Measurements from ENCODE around the gene PSTPIP2. TPM values are rescaled to one million over a fixed set of nuclear protein-coding genes. Genes with fewer than 3 reads are reported as not detected.

PSTPIP2 gene
- total RNA-seq, 1 experiment from 2014 or later, result 0.39 TPM

GRCh38 chr18:46013484-46014189 is 58.4 kb downstream of the PSTPIP2 start:
- Histone ChIP-seq H3K27me3 (ENCODE audit: control insufficient read depth, insufficient read depth, low read length) (no peaks in the 10 kb centered on the region), H3K9me3 (ENCODE audit: control insufficient read depth, insufficient read depth, low read depth, low read length) (no peaks in the 10 kb centered on the region), H3K4me1 (ENCODE audit: control insufficient read depth, insufficient read depth, low read length) (no peaks in the 10 kb centered on the region), H3K36me3 (ENCODE audit: control insufficient read depth, insufficient read depth, low read length) (no peaks in the 10 kb centered on the region), H3K4me3 (ENCODE audit: low read depth in 2 of 2, low read length in 2 of 2) (no peak overlapping the region), H3K27ac (ENCODE audit: low read length) (no peak overlapping the region)
- ATAC-seq (no peak), DNase-seq (ENCODE audit: low read depth, low spot score) (no peak)
- TF ChIP-seq, protein P1, sequence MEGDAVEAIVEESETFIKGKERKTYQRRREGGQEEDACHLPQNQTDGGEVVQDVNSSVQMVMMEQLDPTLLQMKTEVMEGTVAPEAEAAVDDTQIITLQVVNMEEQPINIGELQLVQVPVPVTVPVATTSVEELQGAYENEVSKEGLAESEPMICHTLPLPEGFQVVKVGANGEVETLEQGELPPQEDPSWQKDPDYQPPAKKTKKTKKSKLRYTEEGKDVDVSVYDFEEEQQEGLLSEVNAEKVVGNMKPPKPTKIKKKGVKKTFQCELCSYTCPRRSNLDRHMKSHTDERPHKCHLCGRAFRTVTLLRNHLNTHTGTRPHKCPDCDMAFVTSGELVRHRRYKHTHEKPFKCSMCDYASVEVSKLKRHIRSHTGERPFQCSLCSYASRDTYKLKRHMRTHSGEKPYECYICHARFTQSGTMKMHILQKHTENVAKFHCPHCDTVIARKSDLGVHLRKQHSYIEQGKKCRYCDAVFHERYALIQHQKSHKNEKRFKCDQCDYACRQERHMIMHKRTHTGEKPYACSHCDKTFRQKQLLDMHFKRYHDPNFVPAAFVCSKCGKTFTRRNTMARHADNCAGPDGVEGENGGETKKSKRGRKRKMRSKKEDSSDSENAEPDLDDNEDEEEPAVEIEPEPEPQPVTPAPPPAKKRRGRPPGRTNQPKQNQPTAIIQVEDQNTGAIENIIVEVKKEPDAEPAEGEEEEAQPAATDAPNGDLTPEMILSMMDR (IDR thresholded peaks at IDR 0.05), result no peak
- TF ChIP-seq POLR2AphosphoS5 (IDR thresholded peaks at IDR 0.05; ENCODE audit: low read depth, low read length) (no peak), SIN3A (IDR thresholded peaks at IDR 0.05; ENCODE audit: borderline replicate concordance, insufficient read depth, low read depth, low read length) (no peak), REST (IDR thresholded peaks at IDR 0.05; ENCODE audit: insufficient read depth in 1 of 2, low read depth in 2 of 2, low read length in 1 of 2) (no peak), TCF7L2 (IDR thresholded peaks at IDR 0.05; ENCODE audit: low read depth, low read length) (no peak)
- no TSS peak for BruUV-seq (replicated peaks)
- ChIA-PET CTCF (no interaction called here), POLR2A (no interaction called here)
- intact Hi-C loops (cut with micrococcal nuclease; ENCODE audit: unreplicated experiment), result no loop called here
- in situ Hi-C loops (cut with HindIII; ENCODE audit: low pct_unique_long_range_greater_than_20kb, low sequenced_read_pairs), result no loop called here

GRCh38 chr18:46010676-46011075 is 61.4 kb downstream of the PSTPIP2 start:
- TF ChIP-seq, protein P1 (IDR thresholded peaks at IDR 0.05), result no peak
- TF ChIP-seq TCF7L2 (IDR thresholded peaks at IDR 0.05; ENCODE audit: low read depth, low read length) (no peak), REST (IDR thresholded peaks at IDR 0.05; ENCODE audit: insufficient read depth in 1 of 2, low read depth in 2 of 2, low read length in 1 of 2) (no peak), POLR2AphosphoS5 (IDR thresholded peaks at IDR 0.05; ENCODE audit: low read depth, low read length) (no peak), SIN3A (IDR thresholded peaks at IDR 0.05; ENCODE audit: borderline replicate concordance, insufficient read depth, low read depth, low read length) (no peak)
- ChIA-PET POLR2A (no interaction called here), CTCF (no interaction called here)
- no peaks in the 10 kb centered on the region for H3K36me3 ChIP-seq (ENCODE audit: control insufficient read depth, insufficient read depth, low read length)
- no peaks in the 10 kb centered on the region for H3K4me1 ChIP-seq (ENCODE audit: control insufficient read depth, insufficient read depth, low read length)
- intact Hi-C loops (cut with micrococcal nuclease; ENCODE audit: unreplicated experiment), result no loop called here
- H3K9me3 ChIP-seq (ENCODE audit: control insufficient read depth, insufficient read depth, low read depth, low read length), result no peaks in the 10 kb centered on the region
- BruUV-seq (replicated peaks), result no TSS peak
- no peaks in the 10 kb centered on the region for H3K27me3 ChIP-seq (ENCODE audit: control insufficient read depth, insufficient read depth, low read length)
- H3K27ac ChIP-seq (ENCODE audit: low read length), result no peak overlapping the region
- ATAC-seq (no peak), DNase-seq (ENCODE audit: low read depth, low spot score) (no peak)
- H3K4me3 ChIP-seq (ENCODE audit: low read depth in 2 of 2, low read length in 2 of 2), result no peak overlapping the region
- in situ Hi-C loops (cut with HindIII; ENCODE audit: low pct_unique_long_range_greater_than_20kb, low sequenced_read_pairs), result no loop called here
